Epithelial cell of proximal tubule (primary cell): Measurements from ENCODE around the gene INTS2. TPM values are rescaled to one million over a fixed set of nuclear protein-coding genes. Genes with fewer than 3 reads are reported as not detected.

Experiments used
- DNase-seq: peaks from one replicate; pipeline ENCODE4 v3.0.0-alpha.2; 2011; ENCODE audit warnings: low read depth
- H3K4me3 ChIP-seq: 2 replicates; pipeline ENCODE4 v1.5.1; 2011; ENCODE audit warnings: low read depth, mild to moderate bottlenecking, low read length
- CTCF ChIP-seq: conservative IDR thresholded peaks from 2 replicates; pipeline ENCODE4 v1.5.1; 2012; ENCODE audit warnings: low read depth, mild to moderate bottlenecking, low read length
- total RNA-seq: library from RNA; depleted of rRNA; stranded (reverse); fragments of >200 nt; gene quantifications from 2 replicates; pipeline ENCODE4 v1.2.3, GENCODE V29; 2015

INTS2 gene
- total RNA-seq, 1 donor from 2014 or later = 10.0 TPM

GRCh38 chr17:61875804-61876203 lies 52.0 kb downstream of the INTS2 start:
- TF ChIP-seq CTCF = no peak
- no peak for DNase-seq
- no peak overlapping the region for H3K4me3 ChIP-seq

- TF ChIP-seq CTCF = no peak
- no peak for DNase-seq
- no peak overlapping the region for H3K4me3 ChIP-seq
These were observed 52.5 kb downstream of the INTS2 start for GRCh38 chr17:61875285-61875684.

GRCh38 chr17:61874075-61874474 lies 53.7 kb downstream of the INTS2 start:
- no peak for TF ChIP-seq CTCF
- H3K4me3 ChIP-seq = no peak overlapping the region
- DNase-seq = no peak

GRCh38 chr17:61872099-61872498 lies 55.7 kb downstream of the INTS2 start:
- H3K4me3 ChIP-seq = no peak overlapping the region
- no peak for TF ChIP-seq CTCF

GRCh38 chr17:61869138-61869537 lies 58.6 kb downstream of the INTS2 start:
- no peak overlapping the region for H3K4me3 ChIP-seq
- no peak for TF ChIP-seq CTCF
- DNase-seq = no peak

More at GRCh38 chr17:61872099-61872498, 55.7 kb downstream of the INTS2 start:
- DNase-seq = no peak

GRCh38 chr17:61868074-61868473 lies 59.7 kb downstream of the INTS2 start:
- no peak for DNase-seq
- no peak for TF ChIP-seq CTCF

GRCh38 chr17:61867033-61867432 lies 60.7 kb downstream of the INTS2 start:
- no peak for DNase-seq
- H3K4me3 ChIP-seq = no peak overlapping the region
- TF ChIP-seq CTCF = no peak

More at GRCh38 chr17:61868074-61868473, 59.7 kb downstream of the INTS2 start:
- H3K4me3 ChIP-seq = no peak overlapping the region
